Thoracic aorta (tissue), 2 donors: ENCODE data around the gene HEATR3. TPM values are rescaled to one million over a fixed set of nuclear protein-coding genes. Genes with fewer than 3 reads are reported as not detected.

Experiments used
- ATAC-seq: fragments of 150-250 bp; one replicate; pipeline ENCODE4 v1.8.0; 2017; ENCODE audit warnings: low read depth; ENCODE audit not compliant: insufficient number of reproducible peaks, low FRiP score
- DNase-seq: peaks from one replicate; pipeline ENCODE4 v3.0.0-alpha.2; 2020; ENCODE audit warnings: low spot score
- H3K27ac ChIP-seq, 2 donors: fragments of 200-600 bp; sonication (generic); 1 replicate in 1 of 2; 2 replicates in 1 of 2; pipeline ENCODE4 v1.5.1; 2016; ENCODE audit warnings: mild to moderate bottlenecking in 2 of 2, moderate library complexity in 2 of 2
- H3K27me3 ChIP-seq: fragments of 200-600 bp; sonication (generic); replicated peaks from 2 replicates; pipeline ENCODE4 v1.6.0; 2016; ENCODE audit warnings: mild to moderate bottlenecking; ENCODE audit not compliant: insufficient read depth
- H3K36me3 ChIP-seq: fragments of 200-600 bp; sonication (generic); one replicate; pipeline ENCODE4 v1.5.1; 2016
- H3K4me1 ChIP-seq, 2 donors: fragments of 200-600 bp; sonication (generic); 1 replicate in 1 of 2; 2 replicates in 1 of 2; pipeline versions ENCODE4 v1.5.1 to v1.6.0; 2016; ENCODE audit warnings: low read depth in 2 of 2, mild to moderate bottlenecking in 1 of 2; ENCODE audit not compliant: control insufficient read depth in 1 of 2
- H3K4me3 ChIP-seq: fragments of 200-600 bp; sonication (generic); 2 replicates; pipeline ENCODE4 v1.5.1; 2016; ENCODE audit warnings: mild to moderate bottlenecking
- H3K9me3 ChIP-seq: fragments of 200-600 bp; sonication (generic); 2 replicates; pipeline ENCODE4 v1.5.1; 2016
- total RNA-seq, 2 donors: library from RNA; depleted of rRNA; stranded (reverse); fragments of >200 nt; gene quantifications; one replicate each; pipeline versions ENCODE4 v1.1.0 to v1.2.3, GENCODE V29; 2016
- TF ChIP-seq, protein P1 (sequence below): fragments of 200-600 bp; sonication (generic); IDR thresholded peaks from one replicate; pipeline ENCODE4 v1.5.1; 2019; ENCODE audit warnings: antibody characterized with exemption

Gene HEATR3
- total RNA-seq, 2 donors from 2014 or later = 23.4 to 30.8 TPM

GRCh38 chr16:50037662-50038220 lies 28.0 kb upstream of the HEATR3 start:
- Histone ChIP-seq H3K4me3 (no peak overlapping the region), H3K36me3 (peaks cover 7% of the 10 kb centered on the region), H3K9me3 (no peaks in the 10 kb centered on the region), H3K27me3 (no peaks in the 10 kb centered on the region), H3K4me1 (no peaks in the 10 kb centered on the region), H3K27ac (peak overlapping the region in 1 of 2 donors; percentile 5)
- ATAC-seq (no peak), DNase-seq (no peak)
- TF ChIP-seq, protein P1, sequence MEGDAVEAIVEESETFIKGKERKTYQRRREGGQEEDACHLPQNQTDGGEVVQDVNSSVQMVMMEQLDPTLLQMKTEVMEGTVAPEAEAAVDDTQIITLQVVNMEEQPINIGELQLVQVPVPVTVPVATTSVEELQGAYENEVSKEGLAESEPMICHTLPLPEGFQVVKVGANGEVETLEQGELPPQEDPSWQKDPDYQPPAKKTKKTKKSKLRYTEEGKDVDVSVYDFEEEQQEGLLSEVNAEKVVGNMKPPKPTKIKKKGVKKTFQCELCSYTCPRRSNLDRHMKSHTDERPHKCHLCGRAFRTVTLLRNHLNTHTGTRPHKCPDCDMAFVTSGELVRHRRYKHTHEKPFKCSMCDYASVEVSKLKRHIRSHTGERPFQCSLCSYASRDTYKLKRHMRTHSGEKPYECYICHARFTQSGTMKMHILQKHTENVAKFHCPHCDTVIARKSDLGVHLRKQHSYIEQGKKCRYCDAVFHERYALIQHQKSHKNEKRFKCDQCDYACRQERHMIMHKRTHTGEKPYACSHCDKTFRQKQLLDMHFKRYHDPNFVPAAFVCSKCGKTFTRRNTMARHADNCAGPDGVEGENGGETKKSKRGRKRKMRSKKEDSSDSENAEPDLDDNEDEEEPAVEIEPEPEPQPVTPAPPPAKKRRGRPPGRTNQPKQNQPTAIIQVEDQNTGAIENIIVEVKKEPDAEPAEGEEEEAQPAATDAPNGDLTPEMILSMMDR = no peak

- Histone ChIP-seq H3K27me3 (no peaks in the 10 kb centered on the region), H3K4me1 (no peaks in the 10 kb centered on the region), H3K36me3 (peaks cover 6% of the 10 kb centered on the region), H3K27ac (peak overlapping the region in 1 of 2 donors; percentile 5), H3K4me3 (no peak overlapping the region), H3K9me3 (no peaks in the 10 kb centered on the region)
- TF ChIP-seq, protein P1 = no peak
- DNase-seq (no peak), ATAC-seq (no peak)
Measured at GRCh38 chr16:50038286-50038685, 27.5 kb upstream of the HEATR3 start.

DNA sequence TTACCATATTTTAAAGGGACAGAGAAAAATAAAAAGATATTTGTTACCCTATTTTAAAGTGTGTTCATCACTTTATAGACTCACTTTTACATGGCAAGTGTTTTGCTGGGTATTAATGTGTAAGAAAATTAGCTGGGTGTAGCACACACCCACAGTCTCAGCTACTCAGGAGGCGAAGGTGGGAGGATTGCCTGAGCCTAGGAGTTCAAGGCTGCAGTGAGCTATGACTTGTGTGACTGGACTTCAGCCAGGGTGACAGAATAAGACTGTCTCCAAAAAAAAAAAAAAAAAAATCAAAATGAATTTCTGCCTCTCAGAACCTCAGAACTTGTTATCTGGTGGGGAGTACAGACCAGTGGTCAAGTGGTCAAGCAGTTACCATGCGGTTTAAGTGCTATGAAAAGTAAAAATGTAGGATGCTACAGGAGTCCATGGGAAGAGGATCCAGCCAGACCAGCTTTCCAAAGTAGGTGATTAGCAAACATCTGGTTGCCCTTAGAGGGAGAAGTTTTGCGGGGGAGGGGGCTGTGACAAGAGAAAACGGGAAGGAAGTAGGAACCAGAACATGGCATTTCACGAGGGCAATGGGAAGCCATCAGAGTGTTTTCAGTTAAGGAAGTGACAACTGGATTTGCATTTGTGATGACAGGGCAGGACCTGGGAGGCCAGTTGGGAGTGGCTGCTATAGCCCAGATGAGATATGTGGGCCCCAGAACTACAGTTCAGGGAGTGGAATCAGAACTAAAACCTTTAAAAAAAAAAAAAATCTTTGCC lies 26.8 kb upstream of the HEATR3 start:
- ATAC-seq (no peak), DNase-seq (no peak)
- Histone ChIP-seq H3K27me3 (no peaks in the 10 kb centered on the region), H3K9me3 (no peaks in the 10 kb centered on the region), H3K36me3 (no peaks in the 10 kb centered on the region), H3K27ac (peak overlapping the region in 1 of 2 donors; percentile 5), H3K4me1 (no peaks in the 10 kb centered on the region), H3K4me3 (no peak overlapping the region)
- TF ChIP-seq, protein P1 = no peak

GRCh38 chr16:50040018-50040417 lies 25.8 kb upstream of the HEATR3 start:
- H3K27ac ChIP-seq = peak overlapping the region in 1 of 2 donors; percentile 30
- TF ChIP-seq, protein P1 = no peak
- no peak for DNase-seq
- H3K9me3 ChIP-seq = no peaks in the 10 kb centered on the region
- no peaks in the 10 kb centered on the region for H3K27me3 ChIP-seq
- H3K36me3 ChIP-seq = no peaks in the 10 kb centered on the region
- H3K4me1 ChIP-seq = no peaks in the 10 kb centered on the region
- no peak overlapping the region for H3K4me3 ChIP-seq
- no peak for ATAC-seq

- no peak for DNase-seq
- no peak overlapping the region for H3K27ac ChIP-seq
- no peak for ATAC-seq
- TF ChIP-seq, protein P1 = no peak
- H3K4me3 ChIP-seq = no peak overlapping the region
- H3K4me1 ChIP-seq = no peaks in the 10 kb centered on the region
- no peaks in the 10 kb centered on the region for H3K27me3 ChIP-seq
- H3K9me3 ChIP-seq = no peaks in the 10 kb centered on the region
- H3K36me3 ChIP-seq = no peaks in the 10 kb centered on the region
Measured at GRCh38 chr16:50040710-50041109, 25.1 kb upstream of the HEATR3 start.
